SK-N-SH (cell line): ENCODE measurements around the gene CNNM3.

Source experiments
- CHD2 ChIP-seq: fragments of 150-350 bp; IDR thresholded peaks from 2 replicates; pipeline ENCODE4 v1.6.1; 2018; ENCODE audit warnings: low read length; ENCODE audit not compliant: partially characterized antibody
- EP300 ChIP-seq, 2 experiments: IDR thresholded peaks; 2 replicates each; pipeline versions ENCODE4 v1.4.0 to v1.6.1; 2012; ENCODE audit warnings: borderline replicate concordance in 1 of 2, low read depth in 1 of 2, low read length in 1 of 2
- FOXJ3 ChIP-seq: sonication (generic); formaldehyde crosslinking; IDR thresholded peaks from 2 replicates; pipeline ENCODE4 v1.5.1; 2020; ENCODE audit warnings: mild to moderate bottlenecking, missing genetic modification reagents
- MAX ChIP-seq: IDR thresholded peaks from 2 replicates; pipeline ENCODE4 v1.4.0; 2012; ENCODE audit warnings: low read depth
- POLR2AphosphoS5 ChIP-seq: IDR thresholded peaks from 2 replicates; pipeline ENCODE4 v1.6.1; 2012; ENCODE audit warnings: low read depth, low read length
- SMC3 ChIP-seq: IDR thresholded peaks from 2 replicates; pipeline ENCODE4 v1.6.1; 2012; ENCODE audit warnings: low read depth, low read length, improper control_type of control experiment
- TF ChIP-seq, protein P1 (sequence below): IDR thresholded peaks from 2 replicates; pipeline ENCODE4; 2012
- TF ChIP-seq, protein P2 (sequence below): fragments of 200-600 bp; sonication (generic); IDR thresholded peaks from 2 replicates; pipeline ENCODE4 v1.6.1; 2017; ENCODE audit warnings: antibody characterized with exemption, mild to moderate bottlenecking, moderate library complexity

DNA sequence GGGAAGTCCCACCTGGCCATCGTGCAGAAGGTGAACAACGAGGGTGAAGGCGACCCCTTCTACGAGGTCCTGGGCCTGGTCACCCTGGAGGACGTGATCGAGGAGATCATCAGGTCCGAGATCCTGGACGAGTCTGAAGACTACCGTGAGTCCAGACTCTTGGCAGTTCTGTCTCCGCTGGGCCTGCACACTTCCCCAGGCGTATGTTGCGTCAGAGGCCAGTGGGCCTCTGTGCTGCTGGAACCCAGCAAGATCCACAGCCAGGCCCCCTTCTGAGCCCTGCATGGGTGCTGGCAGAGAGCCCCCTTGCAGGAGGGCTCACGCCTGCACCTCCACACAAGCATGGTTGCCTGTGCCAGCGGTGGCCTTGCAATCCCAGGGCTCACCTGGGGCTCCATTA, 9.0 kb downstream of the CNNM3 start:
- no peak for TF ChIP-seq POLR2AphosphoS5
- TF ChIP-seq, protein P1, sequence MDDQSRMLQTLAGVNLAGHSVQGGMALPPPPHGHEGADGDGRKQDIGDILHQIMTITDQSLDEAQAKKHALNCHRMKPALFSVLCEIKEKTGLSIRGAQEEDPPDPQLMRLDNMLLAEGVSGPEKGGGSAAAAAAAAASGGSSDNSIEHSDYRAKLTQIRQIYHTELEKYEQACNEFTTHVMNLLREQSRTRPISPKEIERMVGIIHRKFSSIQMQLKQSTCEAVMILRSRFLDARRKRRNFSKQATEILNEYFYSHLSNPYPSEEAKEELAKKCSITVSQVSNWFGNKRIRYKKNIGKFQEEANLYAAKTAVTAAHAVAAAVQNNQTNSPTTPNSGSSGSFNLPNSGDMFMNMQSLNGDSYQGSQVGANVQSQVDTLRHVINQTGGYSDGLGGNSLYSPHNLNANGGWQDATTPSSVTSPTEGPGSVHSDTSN, result no peak
- no peak for TF ChIP-seq FOXJ3
- TF ChIP-seq, protein P2, sequence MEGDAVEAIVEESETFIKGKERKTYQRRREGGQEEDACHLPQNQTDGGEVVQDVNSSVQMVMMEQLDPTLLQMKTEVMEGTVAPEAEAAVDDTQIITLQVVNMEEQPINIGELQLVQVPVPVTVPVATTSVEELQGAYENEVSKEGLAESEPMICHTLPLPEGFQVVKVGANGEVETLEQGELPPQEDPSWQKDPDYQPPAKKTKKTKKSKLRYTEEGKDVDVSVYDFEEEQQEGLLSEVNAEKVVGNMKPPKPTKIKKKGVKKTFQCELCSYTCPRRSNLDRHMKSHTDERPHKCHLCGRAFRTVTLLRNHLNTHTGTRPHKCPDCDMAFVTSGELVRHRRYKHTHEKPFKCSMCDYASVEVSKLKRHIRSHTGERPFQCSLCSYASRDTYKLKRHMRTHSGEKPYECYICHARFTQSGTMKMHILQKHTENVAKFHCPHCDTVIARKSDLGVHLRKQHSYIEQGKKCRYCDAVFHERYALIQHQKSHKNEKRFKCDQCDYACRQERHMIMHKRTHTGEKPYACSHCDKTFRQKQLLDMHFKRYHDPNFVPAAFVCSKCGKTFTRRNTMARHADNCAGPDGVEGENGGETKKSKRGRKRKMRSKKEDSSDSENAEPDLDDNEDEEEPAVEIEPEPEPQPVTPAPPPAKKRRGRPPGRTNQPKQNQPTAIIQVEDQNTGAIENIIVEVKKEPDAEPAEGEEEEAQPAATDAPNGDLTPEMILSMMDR, result no peak
- no peak for TF ChIP-seq EP300 (IDR thresholded peaks at IDR 0.05; ENCODE audit: borderline replicate concordance in 1 of 2, low read depth in 1 of 2, low read length in 1 of 2)
- no peak for TF ChIP-seq CHD2
- no peak for TF ChIP-seq MAX
- TF ChIP-seq SMC3, result no peak
